HFFc6 (cell line): ENCODE results near the gene RCC2. TPM values are rescaled to one million over a fixed set of nuclear protein-coding genes. Genes with fewer than 3 reads are reported as not detected.

ENCODE experiments used
- DNase-seq: peaks from one replicate; pipeline ENCODE4 v3.0.0-alpha.2; 2018
- H3K27ac Mint-ChIP-seq: 2 replicates; pipeline ENCODE4 v1.8.0; 2020; ENCODE audit warnings: mild to moderate bottlenecking, mixed read lengths
- H3K27me3 Mint-ChIP-seq: 2 replicates; pipeline ENCODE4 v1.8.0; 2021; ENCODE audit warnings: mild to moderate bottlenecking, moderate library complexity, mixed read lengths; ENCODE audit not compliant: insufficient read depth
- H3K36me3 Mint-ChIP-seq: 2 replicates; pipeline ENCODE4 v1.8.0; 2021; ENCODE audit warnings: low read depth, mixed read lengths
- H3K4me1 Mint-ChIP-seq: 2 replicates; pipeline ENCODE4 v1.8.0; 2020; ENCODE audit warnings: low read depth, mixed read lengths
- H3K4me3 Mint-ChIP-seq: 2 replicates; pipeline ENCODE4 v1.8.0; 2020; ENCODE audit warnings: mild to moderate bottlenecking, moderate library complexity, mixed read lengths
- H3K9me3 Mint-ChIP-seq: 2 replicates; pipeline ENCODE4 v1.8.0; 2020; ENCODE audit warnings: mild to moderate bottlenecking, mixed read lengths
- total RNA-seq, 6 experiments: library from RNA; stranded (reverse); fragmentation: NEBNext Ultra II Directional; extraction: Animal tissue kit (Norgen Biotek cat#: 25700); gene quantifications; 2 replicates in 1 of 6; 3 replicates in 5 of 6; pipeline ENCODE4 v1.2.3, GENCODE V29; 2021
- TF ChIP-seq, protein P1 (sequence below): fragments of 200-600 bp; sonication (generic); IDR thresholded peaks from 2 replicates; pipeline ENCODE4 v1.5.0; 2021; ENCODE audit warnings: antibody characterized with exemption, mild to moderate bottlenecking

RCC2 gene
- total RNA-seq, 6 experiments from 2014 or later, result 36.0 to 43.8 (median 38.0) TPM

- Mint-ChIP-seq H3K36me3 (0 out of 2 replicates have a peak, but pooled peaks cover 4% of the 10 kb centered on the region), H3K4me1 (peaks cover 43% of the 10 kb centered on the region), H3K27me3 (no peaks in the 10 kb centered on the region), H3K27ac (peak overlapping the region; percentile 45), H3K9me3 (no peaks in the 10 kb centered on the region), H3K4me3 (no peak overlapping the region)
- peak; percentile 19 for DNase-seq
- TF ChIP-seq, protein P1, sequence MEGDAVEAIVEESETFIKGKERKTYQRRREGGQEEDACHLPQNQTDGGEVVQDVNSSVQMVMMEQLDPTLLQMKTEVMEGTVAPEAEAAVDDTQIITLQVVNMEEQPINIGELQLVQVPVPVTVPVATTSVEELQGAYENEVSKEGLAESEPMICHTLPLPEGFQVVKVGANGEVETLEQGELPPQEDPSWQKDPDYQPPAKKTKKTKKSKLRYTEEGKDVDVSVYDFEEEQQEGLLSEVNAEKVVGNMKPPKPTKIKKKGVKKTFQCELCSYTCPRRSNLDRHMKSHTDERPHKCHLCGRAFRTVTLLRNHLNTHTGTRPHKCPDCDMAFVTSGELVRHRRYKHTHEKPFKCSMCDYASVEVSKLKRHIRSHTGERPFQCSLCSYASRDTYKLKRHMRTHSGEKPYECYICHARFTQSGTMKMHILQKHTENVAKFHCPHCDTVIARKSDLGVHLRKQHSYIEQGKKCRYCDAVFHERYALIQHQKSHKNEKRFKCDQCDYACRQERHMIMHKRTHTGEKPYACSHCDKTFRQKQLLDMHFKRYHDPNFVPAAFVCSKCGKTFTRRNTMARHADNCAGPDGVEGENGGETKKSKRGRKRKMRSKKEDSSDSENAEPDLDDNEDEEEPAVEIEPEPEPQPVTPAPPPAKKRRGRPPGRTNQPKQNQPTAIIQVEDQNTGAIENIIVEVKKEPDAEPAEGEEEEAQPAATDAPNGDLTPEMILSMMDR, result no peak
Observed at GRCh38 chr1:17441265-17441992, 2.0 kb upstream of the RCC2 start.

DNA sequence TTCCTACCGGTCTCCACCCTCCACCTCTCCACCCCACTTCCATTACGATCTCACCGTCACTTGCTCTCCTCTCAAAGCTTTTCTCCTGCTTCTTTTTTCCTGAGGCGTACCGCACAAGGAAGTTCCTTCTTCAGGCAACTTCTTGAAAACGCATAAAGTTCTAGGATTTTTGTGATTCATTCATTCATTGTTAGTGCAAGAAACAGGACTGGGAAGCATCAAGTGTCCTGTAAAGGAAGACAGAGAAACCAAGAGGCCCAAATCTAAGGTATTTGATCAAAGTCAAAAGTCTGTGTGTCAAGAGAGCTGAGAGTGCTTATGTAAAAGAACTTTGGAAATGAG, 1.3 kb upstream of the RCC2 start:
- no peak for DNase-seq
- Mint-ChIP-seq H3K9me3 (no peaks in the 10 kb centered on the region), H3K4me1 (peaks cover 49% of the 10 kb centered on the region), H3K36me3 (0 out of 2 replicates have a peak, but pooled peaks cover 4% of the 10 kb centered on the region), H3K4me3 (peak overlapping the region; percentile 50; the same call in 1 of the 2 replicates), H3K27me3 (no peaks in the 10 kb centered on the region), H3K27ac (no peak overlapping the region)
- TF ChIP-seq, protein P1, result no peak

DNA sequence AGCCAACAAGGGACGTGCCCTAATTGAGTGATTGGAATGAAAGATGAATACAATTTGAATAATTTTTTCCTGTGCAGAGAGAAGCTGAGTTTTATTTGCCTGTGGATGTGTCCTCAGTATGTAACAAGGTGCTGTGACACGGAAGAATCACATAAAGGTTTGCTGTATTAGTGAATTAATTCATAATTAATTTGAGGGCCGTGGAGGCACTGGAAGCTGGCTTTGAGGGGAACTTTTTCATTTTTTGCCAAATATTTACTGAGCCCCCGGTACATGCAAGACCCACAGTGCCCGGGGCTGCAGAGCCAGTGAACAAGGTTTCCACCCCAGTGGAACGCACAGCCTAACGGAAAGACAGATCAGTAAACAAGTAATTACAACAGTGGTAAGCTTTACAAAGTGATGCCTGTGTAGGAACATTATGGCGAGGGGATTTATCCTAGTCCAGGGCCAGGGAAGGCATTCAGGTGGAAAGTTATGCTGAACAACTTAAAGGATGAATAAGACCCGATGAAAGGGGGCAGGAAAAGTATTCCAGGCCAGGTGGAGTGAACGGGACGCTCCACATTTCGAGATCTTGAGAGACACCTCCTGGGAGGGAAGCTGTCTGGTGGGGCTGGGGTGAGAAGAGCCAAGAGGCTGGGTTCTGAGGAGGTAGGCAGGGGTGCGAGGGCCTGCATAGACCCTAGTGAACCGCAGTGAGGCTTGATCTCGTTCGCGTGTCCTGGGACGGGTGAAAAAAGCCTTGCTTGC, 773 bp upstream of the RCC2 start:
- Mint-ChIP-seq H3K36me3 (0 out of 2 replicates have a peak, but pooled peaks cover 4% of the 10 kb centered on the region), H3K9me3 (no peaks in the 10 kb centered on the region), H3K27ac (peak overlapping the region; percentile 75), H3K4me3 (peak overlapping the region; percentile 96), H3K27me3 (no peaks in the 10 kb centered on the region), H3K4me1 (peaks cover 49% of the 10 kb centered on the region)
- TF ChIP-seq, protein P1, result no peak
- DNase-seq, result no peak

DNA sequence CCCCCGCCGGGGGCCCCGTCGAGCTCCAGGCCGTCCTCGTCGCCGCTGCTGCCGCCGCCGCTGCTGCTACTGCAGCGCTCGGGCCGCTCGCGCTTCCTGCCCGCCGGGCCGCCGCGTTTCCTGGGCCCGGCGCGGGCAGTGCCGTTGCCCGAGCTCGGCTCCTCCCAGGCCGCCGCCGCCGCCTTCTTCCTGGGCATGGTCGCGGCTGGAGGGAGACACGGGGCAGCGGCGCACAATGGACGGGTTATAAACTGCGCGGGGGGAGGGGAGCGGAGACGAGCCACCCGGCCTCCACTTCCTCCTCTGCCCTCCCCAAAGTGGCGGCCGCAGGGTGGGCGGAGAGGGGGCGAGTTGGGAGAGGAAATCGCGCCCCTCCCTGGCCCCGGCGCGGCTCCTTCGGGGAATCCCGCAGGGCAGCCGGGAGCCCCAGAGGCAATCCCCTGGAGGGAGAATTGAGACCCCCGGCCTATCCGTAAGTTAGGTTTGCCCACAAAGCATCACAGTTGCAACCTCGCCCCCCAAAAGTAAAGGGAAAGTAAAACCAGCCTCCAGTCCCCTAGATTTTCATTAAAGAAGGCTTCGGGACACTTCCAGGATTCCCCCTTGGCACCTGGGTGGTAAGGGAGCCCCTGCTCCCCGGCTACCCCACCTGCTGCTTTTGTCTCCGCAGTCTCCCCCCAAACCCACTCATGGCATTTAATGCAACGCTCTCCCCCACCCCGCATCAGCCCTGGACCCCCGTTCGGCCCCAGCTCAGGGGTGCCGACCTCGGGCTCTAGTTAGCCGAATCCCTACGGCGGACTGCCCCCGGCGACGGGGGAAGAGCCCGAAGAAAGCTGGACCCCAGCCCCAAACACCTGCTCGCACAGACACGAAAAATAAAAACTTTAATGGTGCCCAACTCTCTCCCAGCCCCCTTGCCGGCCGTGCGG, 893 bp downstream of the RCC2 start:
- H3K4me3 Mint-ChIP-seq, result peak overlapping the region; percentile 96
- TF ChIP-seq, protein P1, result no peak
- H3K4me1 Mint-ChIP-seq, result peaks cover 47% of the 10 kb centered on the region
- H3K27me3 Mint-ChIP-seq, result no peaks in the 10 kb centered on the region
- peak; percentile 19 for DNase-seq
- H3K9me3 Mint-ChIP-seq, result no peaks in the 10 kb centered on the region
- 0 out of 2 replicates have a peak, but pooled peaks cover 4% of the 10 kb centered on the region for H3K36me3 Mint-ChIP-seq
- H3K27ac Mint-ChIP-seq, result peak overlapping the region; percentile 81
